T-helper 17 cell (primary cell): ENCODE results near the gene PNMA3. TPM values are rescaled to one million over a fixed set of nuclear protein-coding genes. Genes with fewer than 3 reads are reported as not detected.
A peak's percentile ranks its signal among the peaks of the same experiment; 100 is the strongest.
"Not testable (repeated sequence)": the region's sequence is repeated elsewhere in the genome, so short reads cannot be mapped to it uniquely, and the experiment has no call there.

Source experiments
- ATAC-seq: fragments of 150-1000 bp; cut with Tn5 transposase; 2 replicates; pipeline ENCODE4 v1.10.0; 2021; ENCODE audit warnings: mild to moderate bottlenecking, moderate library complexity
- DNase-seq, 3 donors: peaks; one replicate each; pipeline versions ENCODE4 v3.0.0 to v3.0.0-alpha.2; 2020 to 2021
- H3K9me3 ChIP-seq: one replicate; pipeline ENCODE4 v1.7.0; 2013; ENCODE audit warnings: low read length, mild to moderate bottlenecking; ENCODE audit not compliant: control insufficient read depth, poor library complexity, severe bottlenecking
- H3K27ac Mint-ChIP-seq: one replicate; pipeline ENCODE4 v1.8.0; 2022; ENCODE audit warnings: mild to moderate bottlenecking, moderate library complexity, mixed read lengths
- H3K27me3 Mint-ChIP-seq: one replicate; pipeline ENCODE4 v1.8.0; 2022; ENCODE audit warnings: mixed read lengths
- H3K36me3 Mint-ChIP-seq: one replicate; pipeline ENCODE4 v1.8.0; 2022; ENCODE audit warnings: low read depth, mixed read lengths
- H3K4me1 Mint-ChIP-seq: one replicate; pipeline ENCODE4 v1.8.0; 2022; ENCODE audit warnings: mild to moderate bottlenecking, mixed read lengths
- H3K4me3 Mint-ChIP-seq: one replicate; pipeline ENCODE4 v1.8.0; 2022; ENCODE audit warnings: mild to moderate bottlenecking, moderate library complexity, mixed read lengths
- total RNA-seq, 4 donors: library from RNA in 2 of 4; stranded (reverse) in 2 of 4; gene quantifications; one replicate each; pipeline ENCODE4 v1.2.3 and lab custom pipeline; 2022 to 2026

Gene PNMA3, protein sequence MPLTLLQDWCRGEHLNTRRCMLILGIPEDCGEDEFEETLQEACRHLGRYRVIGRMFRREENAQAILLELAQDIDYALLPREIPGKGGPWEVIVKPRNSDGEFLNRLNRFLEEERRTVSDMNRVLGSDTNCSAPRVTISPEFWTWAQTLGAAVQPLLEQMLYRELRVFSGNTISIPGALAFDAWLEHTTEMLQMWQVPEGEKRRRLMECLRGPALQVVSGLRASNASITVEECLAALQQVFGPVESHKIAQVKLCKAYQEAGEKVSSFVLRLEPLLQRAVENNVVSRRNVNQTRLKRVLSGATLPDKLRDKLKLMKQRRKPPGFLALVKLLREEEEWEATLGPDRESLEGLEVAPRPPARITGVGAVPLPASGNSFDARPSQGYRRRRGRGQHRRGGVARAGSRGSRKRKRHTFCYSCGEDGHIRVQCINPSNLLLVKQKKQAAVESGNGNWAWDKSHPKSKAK
- 1 to 10 TPM; 5.5 to 6.3 TPM for total RNA-seq
- total RNA-seq (lab: John Stamatoyannopoulos, UW): 6.5 to 11.7 reads per million in 2 donors

DNA sequence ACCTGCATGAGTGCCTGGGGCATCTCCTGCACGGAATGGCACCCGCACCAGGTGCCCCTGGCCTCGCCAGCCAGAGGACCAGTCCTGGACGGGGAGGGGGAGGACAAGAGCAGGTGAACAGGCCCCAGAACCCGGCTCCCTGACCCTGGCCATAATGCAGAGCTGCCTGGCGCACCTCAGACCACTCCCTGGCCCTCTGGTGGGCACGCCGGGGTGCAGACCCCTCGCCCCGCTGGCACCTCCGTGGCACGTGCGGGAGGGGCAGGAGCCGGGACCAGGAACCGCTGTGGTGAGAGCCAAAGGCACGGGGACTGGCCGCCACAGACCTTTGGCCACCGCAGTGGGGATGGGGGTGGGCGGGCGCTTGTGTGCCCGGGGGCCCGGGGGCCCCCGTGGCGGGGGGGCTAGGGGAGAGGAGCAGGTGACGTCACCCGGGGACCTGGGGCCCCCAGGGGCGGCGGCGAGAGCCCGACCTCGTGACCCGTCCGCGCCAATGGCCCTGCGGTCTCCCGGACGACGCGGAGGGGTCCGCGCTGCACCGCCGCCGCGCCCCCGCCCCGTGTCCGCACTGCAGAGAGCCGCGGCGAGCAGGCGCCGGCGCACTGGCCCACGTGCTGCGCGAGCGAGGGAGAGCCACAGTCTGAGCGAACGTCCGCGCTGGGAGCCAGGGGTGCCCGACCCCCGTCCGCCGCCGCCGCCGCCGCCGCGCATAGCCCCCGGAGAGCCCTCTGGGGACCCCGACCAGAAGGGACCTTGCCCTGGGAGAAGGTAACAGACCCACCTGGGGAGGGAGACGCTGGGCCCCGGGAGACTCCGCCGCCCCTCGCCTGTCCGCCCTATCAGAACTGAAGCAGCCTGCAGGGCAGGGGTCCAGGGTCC is at the start of gene PNMA3:
TSS of gene PNMA3 (plus strand) at position 600 of the 879 bp plus-strand sequence. CDS start 586 bp downstream, outside the sequence.
- no peaks in the 10 kb centered on the region for H3K4me1 Mint-ChIP-seq
- no peaks in the 10 kb centered on the region for H3K27me3 Mint-ChIP-seq
- H3K36me3 Mint-ChIP-seq: no peaks in the 10 kb centered on the region
- no peak for ATAC-seq
- H3K4me3 Mint-ChIP-seq: peak within 1 kb of the TSS; percentile 9
- H3K9me3 ChIP-seq: no peaks in the 10 kb centered on the region
- H3K27ac Mint-ChIP-seq: no peak within 1 kb of the TSS
- no peak for DNase-seq

- not testable (repeated sequence) for H3K9me3 ChIP-seq, H3K4me1 Mint-ChIP-seq, H3K27ac Mint-ChIP-seq, H3K27me3 Mint-ChIP-seq, H3K36me3 Mint-ChIP-seq, DNase-seq, ATAC-seq, H3K4me3 Mint-ChIP-seq
These were observed 39.1 kb upstream of the PNMA3 start for GRCh38 chrX:153017174-153017573.

DNA sequence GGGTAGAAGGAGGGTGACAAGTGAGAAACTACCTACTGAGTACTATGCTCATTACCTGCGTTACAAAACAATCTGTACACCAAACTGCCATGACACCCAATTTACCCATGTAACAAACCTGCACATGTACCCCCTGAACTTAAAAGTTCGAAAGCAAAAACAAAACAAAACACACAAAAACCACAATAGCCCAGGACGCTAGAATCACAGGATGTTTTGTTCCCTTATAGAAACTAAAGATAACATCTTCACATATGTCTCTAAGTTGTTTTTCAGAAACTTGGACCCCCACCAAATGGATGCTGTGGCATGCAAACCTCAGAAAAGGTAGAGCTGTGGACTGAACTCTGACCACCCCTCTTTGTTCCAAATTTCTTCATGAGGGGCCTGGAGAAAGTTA is 37.1 kb upstream of the PNMA3 start:
- Mint-ChIP-seq H3K4me3 (no peak overlapping the region), H3K27me3 (no peaks in the 10 kb centered on the region), H3K27ac (no peak overlapping the region), H3K4me1 (no peaks in the 10 kb centered on the region), H3K36me3 (no peaks in the 10 kb centered on the region)
- DNase-seq (no peak), ATAC-seq (no peak)
- no peaks in the 10 kb centered on the region for H3K9me3 ChIP-seq

DNA sequence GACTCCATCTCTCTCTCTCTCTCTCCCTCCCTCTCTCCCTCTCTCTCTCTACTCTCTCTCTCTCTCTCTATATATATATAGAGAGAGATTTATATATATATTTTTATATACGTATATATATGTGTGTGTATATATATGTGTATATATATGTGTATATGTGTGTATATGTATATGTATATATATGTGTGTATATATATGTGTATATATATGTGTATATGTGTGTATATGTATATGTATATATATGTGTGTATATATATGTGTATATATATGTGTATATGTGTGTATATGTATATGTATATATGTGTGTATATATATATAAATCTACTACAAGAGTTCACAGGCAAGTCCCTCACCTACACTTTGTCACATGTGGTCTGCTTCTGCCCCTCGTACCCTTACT is 29.8 kb upstream of the PNMA3 start:
- ATAC-seq: peak; percentile 20
- not testable (repeated sequence) for H3K27ac Mint-ChIP-seq, H3K4me3 Mint-ChIP-seq, H3K36me3 Mint-ChIP-seq, DNase-seq, H3K4me1 Mint-ChIP-seq, H3K27me3 Mint-ChIP-seq, H3K9me3 ChIP-seq

- not testable (repeated sequence) for H3K9me3 ChIP-seq, H3K27ac Mint-ChIP-seq, DNase-seq, H3K4me1 Mint-ChIP-seq, ATAC-seq, H3K27me3 Mint-ChIP-seq, H3K36me3 Mint-ChIP-seq, H3K4me3 Mint-ChIP-seq
These were observed 27.8 kb upstream of the PNMA3 start for GRCh38 chrX:153028487-153028886.

- H3K27me3 Mint-ChIP-seq: no peaks in the 10 kb centered on the region
- no peak for ATAC-seq
- no peak overlapping the region for H3K27ac Mint-ChIP-seq
- peak overlapping the region; percentile 41 for H3K4me3 Mint-ChIP-seq
- H3K36me3 Mint-ChIP-seq: no peaks in the 10 kb centered on the region
- DNase-seq: no peak
- no peaks in the 10 kb centered on the region for H3K9me3 ChIP-seq
- H3K4me1 Mint-ChIP-seq: peaks cover 5% of the 10 kb centered on the region
These were observed 27.1 kb upstream of the PNMA3 start for GRCh38 chrX:153029162-153029561.

- H3K9me3 ChIP-seq: no peaks in the 10 kb centered on the region
- Mint-ChIP-seq H3K4me3 (no peak overlapping the region), H3K4me1 (peaks cover 5% of the 10 kb centered on the region), H3K27ac (no peak overlapping the region), H3K36me3 (no peaks in the 10 kb centered on the region), H3K27me3 (no peaks in the 10 kb centered on the region)
- DNase-seq: no peak
- no peak for ATAC-seq
These were observed 26.4 kb upstream of the PNMA3 start for GRCh38 chrX:153029875-153030274.

DNA sequence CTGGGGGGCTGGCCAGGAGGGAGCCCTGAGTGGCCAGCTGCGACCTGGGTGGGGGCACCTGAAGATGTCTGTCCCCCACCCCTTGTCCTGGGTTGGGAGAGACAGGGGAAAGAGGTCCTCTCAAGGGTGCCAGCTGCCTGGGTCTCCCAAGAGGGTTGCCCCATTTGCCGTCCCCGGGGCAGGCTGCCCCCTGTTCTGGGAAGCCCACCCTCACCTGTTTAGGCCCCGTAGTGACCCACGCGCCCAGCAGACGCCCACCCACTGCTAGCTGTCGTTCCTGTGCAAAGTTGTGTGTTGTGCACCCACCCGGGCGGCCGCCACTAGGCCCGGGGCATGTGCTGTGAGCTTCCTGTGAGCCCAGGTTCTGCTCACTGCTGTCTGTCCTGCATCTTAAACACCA is 25.5 kb upstream of the PNMA3 start:
- H3K27ac Mint-ChIP-seq: no peak overlapping the region
- H3K4me3 Mint-ChIP-seq: no peak overlapping the region
- H3K9me3 ChIP-seq: no peaks in the 10 kb centered on the region
- peaks cover 5% of the 10 kb centered on the region for H3K4me1 Mint-ChIP-seq
- ATAC-seq (no peak), DNase-seq (no peak)
- H3K27me3 Mint-ChIP-seq: no peaks in the 10 kb centered on the region
- H3K36me3 Mint-ChIP-seq: no peaks in the 10 kb centered on the region

DNA sequence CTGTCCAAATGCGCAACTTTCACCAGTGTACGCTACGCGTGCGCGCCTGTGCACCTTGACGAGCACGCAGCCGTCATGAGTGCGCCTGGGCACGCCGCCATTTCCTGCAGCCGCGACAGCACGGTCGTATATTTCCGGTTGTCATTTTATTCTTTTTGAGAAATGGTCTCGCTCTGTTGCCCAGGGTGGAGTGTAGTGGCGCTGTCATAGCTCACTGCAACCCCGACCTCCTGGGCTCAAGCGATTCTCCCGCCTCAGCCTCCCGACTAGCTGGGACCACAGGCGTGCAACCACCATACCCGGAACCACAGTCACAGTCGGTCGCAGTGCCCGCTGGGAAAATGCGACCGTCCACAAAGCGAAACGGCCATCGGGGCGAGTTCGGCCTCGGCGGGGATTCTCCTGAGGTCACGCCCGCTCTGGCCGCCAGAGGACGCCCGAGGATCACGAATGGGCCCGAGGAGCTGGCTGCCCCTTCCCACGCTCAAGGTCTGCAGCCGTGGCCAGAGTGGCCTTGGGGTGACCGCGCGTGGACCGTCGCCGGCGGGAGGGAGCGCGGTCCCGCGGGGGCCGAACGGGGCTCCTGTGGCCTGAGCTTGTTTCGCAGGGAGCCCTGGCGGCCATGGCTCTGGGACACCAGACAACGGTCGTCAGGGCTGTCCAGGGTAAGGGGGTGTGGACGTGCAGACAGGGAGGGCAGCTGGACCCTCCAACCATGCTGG is 23.7 kb upstream of the PNMA3 start:
- Mint-ChIP-seq H3K4me3 (peak overlapping the region; percentile 80), H3K27me3 (no peaks in the 10 kb centered on the region), H3K4me1 (peaks cover 5% of the 10 kb centered on the region), H3K27ac (peak overlapping the region; percentile 85), H3K36me3 (no peaks in the 10 kb centered on the region)
- DNase-seq: peak; percentile 35 to 60 (median 36)
- ATAC-seq: peak; percentile 79
- H3K9me3 ChIP-seq: no peaks in the 10 kb centered on the region

GRCh38 chrX:153049093-153049492 is 7.2 kb upstream of the PNMA3 start:
- no peak for ATAC-seq
- no peak overlapping the region for H3K27ac Mint-ChIP-seq

GRCh38 chrX:153052534-153052933 is 3.7 kb upstream of the PNMA3 start:
- Mint-ChIP-seq H3K27me3 (no peaks in the 10 kb centered on the region), H3K36me3 (peaks cover 2% of the 10 kb centered on the region), H3K4me1 (no peaks in the 10 kb centered on the region), H3K4me3 (no peak overlapping the region), H3K27ac (no peak overlapping the region)
- no peak for DNase-seq
- no peaks in the 10 kb centered on the region for H3K9me3 ChIP-seq
- ATAC-seq: no peak

More at GRCh38 chrX:153049093-153049492, 7.2 kb upstream of the PNMA3 start:
- no peak for DNase-seq
- Mint-ChIP-seq H3K36me3 (peaks cover 4% of the 10 kb centered on the region), H3K4me3 (no peak overlapping the region), H3K4me1 (no peaks in the 10 kb centered on the region), H3K27me3 (no peaks in the 10 kb centered on the region)
- H3K9me3 ChIP-seq: no peaks in the 10 kb centered on the region

DNA sequence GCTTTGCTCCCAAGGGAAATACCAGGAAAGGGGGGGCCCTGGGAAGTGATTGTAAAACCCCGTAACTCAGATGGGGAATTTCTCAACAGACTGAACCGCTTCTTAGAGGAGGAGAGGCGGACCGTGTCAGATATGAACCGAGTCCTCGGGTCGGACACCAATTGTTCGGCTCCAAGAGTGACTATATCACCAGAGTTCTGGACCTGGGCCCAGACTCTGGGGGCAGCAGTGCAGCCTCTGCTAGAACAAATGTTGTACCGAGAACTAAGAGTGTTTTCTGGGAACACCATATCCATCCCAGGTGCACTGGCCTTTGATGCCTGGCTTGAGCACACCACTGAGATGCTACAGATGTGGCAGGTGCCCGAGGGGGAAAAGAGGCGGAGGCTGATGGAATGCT is 1.0 kb downstream of the PNMA3 start:
- Mint-ChIP-seq H3K4me3 (no peak overlapping the region), H3K27me3 (no peaks in the 10 kb centered on the region), H3K36me3 (no peaks in the 10 kb centered on the region), H3K4me1 (no peaks in the 10 kb centered on the region), H3K27ac (no peak overlapping the region)
- H3K9me3 ChIP-seq: no peaks in the 10 kb centered on the region
- no peak for DNase-seq
- ATAC-seq: no peak
